D721Med (cell line): ENCODE results near the gene PKN1.
"Not testable (repeated sequence)": the region's sequence is repeated elsewhere in the genome, so short reads cannot be mapped to it uniquely, and the experiment has no call there.

ENCODE experiments used
- DNase-seq: peaks from one replicate; pipeline ENCODE4 v3.0.0; 2011; ENCODE audit warnings: low spot score; ENCODE audit not compliant: insufficient read length
- FAIRE-seq: peaks from 2 replicates; lab custom pipeline; 2011; peaks lifted over from hg19 to GRCh38; lab: Jason Lieb, UNC
- TF ChIP-seq, protein P1 (sequence below): IDR thresholded peaks from 2 replicates; pipeline ENCODE4 v1.5.1; 2012; ENCODE audit warnings: mild to moderate bottlenecking, control low read depth; ENCODE audit not compliant: insufficient read depth; ENCODE audit errors: missing control alignments

Gene PKN1

DNA sequence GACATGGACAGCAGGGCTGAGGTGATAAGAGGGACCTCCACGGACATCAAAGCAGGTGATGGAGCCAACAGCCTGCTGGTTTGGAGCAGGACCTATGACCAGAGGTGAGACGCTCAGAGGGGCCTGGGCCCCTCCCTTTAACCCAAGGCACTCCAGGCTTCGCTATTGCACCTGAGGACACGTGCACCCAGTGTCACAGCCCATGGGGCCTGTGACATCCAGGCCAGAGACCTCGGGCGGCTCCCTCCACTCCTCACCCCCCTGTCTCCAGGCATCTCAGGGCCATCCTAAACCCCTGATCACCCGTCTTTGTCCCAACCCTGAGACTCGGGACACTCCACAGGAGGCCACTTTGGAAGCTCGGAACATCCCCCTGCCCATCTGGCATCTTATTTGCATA, 38.9 kb upstream of the PKN1 start:
- no peak for FAIRE-seq
- TF ChIP-seq, protein P1, sequence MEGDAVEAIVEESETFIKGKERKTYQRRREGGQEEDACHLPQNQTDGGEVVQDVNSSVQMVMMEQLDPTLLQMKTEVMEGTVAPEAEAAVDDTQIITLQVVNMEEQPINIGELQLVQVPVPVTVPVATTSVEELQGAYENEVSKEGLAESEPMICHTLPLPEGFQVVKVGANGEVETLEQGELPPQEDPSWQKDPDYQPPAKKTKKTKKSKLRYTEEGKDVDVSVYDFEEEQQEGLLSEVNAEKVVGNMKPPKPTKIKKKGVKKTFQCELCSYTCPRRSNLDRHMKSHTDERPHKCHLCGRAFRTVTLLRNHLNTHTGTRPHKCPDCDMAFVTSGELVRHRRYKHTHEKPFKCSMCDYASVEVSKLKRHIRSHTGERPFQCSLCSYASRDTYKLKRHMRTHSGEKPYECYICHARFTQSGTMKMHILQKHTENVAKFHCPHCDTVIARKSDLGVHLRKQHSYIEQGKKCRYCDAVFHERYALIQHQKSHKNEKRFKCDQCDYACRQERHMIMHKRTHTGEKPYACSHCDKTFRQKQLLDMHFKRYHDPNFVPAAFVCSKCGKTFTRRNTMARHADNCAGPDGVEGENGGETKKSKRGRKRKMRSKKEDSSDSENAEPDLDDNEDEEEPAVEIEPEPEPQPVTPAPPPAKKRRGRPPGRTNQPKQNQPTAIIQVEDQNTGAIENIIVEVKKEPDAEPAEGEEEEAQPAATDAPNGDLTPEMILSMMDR: no peak

DNA sequence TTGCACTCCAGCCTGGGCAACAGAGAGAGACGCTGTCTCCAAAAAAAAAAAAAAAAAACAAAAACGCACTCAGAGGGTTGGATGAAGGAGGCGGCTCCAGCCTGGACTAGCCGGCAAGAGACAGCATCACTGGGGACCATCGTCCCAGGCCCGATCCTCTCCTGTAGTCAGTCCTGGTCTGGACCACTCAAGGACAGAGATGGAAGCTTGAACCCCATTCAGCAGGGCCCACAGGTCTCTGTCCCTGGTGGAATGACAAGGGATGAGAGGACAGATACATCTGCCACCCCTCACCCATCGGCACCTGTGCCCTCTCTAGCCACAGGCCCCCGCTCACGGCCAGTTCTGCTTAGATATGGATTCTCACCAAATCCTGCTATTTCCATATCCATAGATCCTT, 37.8 kb upstream of the PKN1 start:
- DNase-seq: no peak
- TF ChIP-seq, protein P1: no peak
- FAIRE-seq: no peak

More for the DNA sequence above, 38.9 kb upstream of the PKN1 start:
- no peak for DNase-seq

DNA sequence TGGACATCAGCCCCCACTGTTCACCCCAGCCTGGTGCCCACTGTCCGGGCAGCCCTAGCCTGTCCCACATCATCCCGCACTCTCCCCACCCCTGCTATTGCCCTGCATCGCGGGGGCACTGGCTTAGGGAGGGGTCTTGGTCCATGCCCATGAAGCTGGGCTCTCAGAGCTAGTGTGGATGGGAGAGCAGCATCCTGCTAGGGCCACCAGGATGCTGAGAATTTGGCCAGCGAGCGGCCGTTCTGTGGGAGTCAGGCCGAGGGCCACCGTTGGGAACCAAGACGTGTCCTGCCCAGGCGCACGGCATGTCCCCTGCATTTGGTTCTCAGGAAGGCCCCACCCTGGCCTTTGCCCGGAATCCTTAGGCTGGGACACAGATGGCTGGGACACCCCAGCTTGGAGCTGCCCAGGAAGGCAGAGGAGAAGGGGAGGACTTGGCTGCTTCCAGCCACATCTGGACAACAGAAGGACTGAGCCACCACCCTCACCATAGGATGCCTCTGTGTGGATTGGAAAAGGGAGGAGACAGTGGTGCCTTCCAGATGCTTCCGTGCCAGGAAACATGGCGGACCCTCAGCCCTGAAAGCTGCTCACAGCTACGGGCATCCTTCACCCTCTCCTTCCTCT, 37.3 kb upstream of the PKN1 start:
- DNase-seq (no peak), FAIRE-seq (no peak)
- TF ChIP-seq, protein P1: no peak

DNA sequence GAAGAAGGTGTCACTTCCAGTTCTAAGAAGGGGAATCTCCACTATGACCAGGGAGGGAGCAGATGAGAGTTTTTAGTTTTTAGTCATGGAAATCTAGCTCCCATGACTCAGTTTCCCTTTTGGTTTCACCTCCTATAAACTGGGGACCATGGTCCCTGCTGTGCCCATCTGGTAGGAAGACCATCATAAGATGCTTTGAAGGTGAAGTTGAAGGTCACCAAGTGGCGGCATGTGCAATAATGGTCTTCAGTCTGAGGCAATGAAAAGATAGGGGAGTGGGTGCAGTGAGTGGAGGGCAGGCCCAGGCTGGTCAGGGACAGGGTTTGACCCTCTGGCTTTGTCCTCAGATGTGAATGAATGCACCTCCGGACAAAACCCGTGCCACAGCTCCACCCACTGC, 36.4 kb upstream of the PKN1 start:
- FAIRE-seq, DNase-seq: not testable (repeated sequence)

DNA sequence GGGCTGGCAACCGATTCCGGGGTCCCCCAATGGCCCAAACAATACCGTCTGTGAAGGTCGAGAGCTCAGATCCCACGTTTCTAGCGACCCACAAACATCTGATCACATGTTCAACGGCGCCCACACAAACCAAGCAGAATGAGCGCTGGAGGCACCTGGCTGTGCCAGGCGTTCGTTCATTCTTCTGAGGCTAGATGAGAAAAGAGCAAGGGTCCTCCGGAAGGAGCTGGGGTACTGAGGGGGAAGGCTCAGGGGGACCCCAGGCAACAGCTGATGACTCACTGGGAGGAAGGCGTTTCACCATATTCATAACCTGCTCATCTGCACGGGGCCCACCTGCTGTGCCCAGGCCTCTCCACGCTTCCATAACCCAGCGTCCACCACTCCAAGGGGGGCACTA, 35.9 kb upstream of the PKN1 start:
- FAIRE-seq, DNase-seq: not testable (repeated sequence)

DNA sequence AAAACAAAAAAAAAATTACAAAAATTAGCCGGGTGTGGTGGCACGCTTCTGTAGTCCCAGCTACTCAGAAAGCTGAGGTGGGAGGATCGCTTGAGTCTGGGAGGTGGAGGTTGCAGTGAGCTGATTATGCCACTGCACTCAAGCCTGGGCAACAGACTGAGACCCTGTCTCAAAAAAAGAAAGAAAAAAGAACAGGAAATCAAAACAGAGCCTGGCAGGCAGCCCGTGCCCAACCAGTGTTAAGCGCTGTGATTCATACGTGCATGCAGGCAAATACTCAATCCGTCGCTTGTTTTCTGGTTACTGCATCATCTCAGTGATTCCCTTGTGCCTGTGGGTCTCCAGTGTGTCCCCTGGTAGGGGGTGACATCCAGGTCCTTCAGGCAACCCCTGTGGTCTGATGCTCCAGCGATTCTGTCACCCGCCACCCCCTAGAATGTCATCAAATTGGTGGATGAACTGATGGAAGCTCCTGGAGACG, 32.1 kb upstream of the PKN1 start:
- TF ChIP-seq, protein P1: no peak
- FAIRE-seq: no peak
- DNase-seq: no peak

DNA sequence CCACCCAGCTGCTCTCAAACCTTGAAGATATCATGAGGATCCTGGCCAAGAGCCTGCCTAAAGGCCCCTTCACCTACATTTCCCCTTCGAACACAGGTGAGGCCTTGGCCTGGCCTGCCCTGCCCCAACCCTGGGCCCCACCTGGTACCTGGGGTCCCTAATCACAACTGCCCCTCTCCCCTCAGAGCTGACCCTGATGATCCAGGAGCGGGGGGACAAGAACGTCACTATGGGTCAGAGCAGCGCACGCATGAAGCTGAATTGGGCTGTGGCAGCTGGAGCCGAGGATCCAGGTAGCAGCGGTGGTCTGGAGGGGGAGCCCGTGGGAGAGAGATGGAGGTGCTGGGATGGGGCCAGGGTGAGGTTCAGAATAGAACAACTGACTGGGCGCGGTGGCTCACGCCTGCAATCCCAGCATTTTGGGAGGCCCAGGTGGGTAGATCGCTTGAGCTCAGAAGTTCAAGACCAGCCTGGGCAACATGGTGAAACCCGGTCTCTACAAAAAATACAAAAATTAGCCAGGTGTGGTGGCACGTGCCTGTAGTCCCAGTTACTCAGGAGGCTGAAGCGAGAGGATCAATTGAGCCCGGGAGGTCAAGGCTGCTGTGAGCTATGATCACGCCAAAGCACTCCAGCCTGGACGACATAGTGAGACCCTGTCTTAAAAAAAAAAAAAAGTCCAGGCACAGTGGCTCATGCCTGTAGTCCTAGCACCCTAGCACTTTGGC, 31.5 kb upstream of the PKN1 start:
- FAIRE-seq (no peak), DNase-seq (no peak)
- TF ChIP-seq, protein P1: no peak

DNA sequence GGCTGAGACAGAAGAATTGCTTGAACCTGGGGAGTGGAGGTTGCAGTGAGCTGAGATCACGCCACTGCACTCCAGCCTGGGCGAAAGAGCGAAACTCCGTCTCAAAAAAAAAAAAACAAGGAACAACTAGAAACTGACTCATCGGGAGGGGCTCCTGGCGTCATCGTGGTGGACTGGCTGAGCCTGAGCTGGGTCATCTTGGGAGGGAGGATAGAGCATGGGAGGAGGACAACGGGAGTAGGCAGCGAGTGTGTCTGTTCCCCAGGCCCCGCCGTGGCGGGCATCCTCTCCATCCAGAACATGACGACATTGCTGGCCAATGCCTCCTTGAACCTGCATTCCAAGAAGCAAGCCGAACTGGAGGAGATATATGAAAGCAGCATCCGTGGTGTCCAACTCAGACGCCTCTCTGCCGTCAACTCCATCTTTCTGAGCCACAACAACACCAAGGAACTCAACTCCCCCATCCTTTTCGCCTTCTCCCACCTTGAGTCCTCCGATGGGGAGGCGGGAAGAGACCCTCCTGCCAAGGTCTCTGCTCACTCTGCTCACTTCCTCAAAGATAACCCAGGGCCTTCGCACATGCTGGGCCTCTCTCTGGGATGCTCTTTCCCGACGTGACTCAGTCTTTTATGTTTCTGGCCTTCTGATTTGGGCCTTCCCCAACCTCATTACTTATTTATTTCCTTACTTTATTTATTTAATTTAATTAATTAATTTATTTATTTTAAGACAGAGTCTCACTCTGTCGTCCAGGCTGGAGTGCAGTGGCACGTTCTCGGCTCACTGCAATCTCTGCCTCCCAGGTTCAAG, 30.6 kb upstream of the PKN1 start:
- DNase-seq (no peak), FAIRE-seq (no peak)
- TF ChIP-seq, protein P1: no peak

DNA sequence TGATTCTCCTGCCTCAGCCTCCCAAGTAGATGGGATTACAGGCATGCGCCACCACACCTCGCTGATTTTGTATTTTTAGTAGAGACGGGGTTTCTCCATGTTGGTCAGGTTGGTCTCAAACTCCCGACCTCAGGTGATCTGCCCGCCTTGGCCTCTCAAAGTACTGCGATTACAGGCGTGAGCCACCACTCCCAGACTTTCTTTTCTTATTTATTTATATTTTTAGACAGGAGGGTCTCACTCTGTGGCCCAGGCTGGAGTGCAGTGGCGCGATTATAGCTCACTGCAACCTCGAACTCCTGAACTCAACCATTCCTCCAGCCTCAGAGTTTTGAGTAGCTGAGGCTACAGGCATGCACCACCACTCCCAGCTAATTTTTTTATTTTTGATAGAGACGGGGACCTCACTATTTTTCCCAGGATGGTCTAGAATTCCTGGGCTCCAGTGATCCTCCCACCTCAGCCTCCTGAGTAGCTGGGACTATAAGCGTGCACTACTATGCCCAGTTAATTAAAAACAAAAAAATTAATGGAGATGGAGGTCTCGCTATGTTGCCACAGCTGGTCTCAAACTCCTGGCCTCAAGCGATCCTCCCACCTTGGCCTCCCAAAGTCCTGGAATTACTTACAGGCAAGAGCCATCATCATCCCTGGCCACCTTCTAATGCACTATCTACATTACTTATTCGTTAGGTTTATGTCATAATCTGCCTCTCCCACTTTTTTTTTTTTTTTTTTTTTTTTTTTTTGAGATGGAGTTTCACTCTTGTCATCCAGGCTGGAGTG, 29.8 kb upstream of the PKN1 start:
- not testable (repeated sequence) for FAIRE-seq, DNase-seq
